ENCODE data around the gene TBC1D22A.

TBC1D22A gene

DNA sequence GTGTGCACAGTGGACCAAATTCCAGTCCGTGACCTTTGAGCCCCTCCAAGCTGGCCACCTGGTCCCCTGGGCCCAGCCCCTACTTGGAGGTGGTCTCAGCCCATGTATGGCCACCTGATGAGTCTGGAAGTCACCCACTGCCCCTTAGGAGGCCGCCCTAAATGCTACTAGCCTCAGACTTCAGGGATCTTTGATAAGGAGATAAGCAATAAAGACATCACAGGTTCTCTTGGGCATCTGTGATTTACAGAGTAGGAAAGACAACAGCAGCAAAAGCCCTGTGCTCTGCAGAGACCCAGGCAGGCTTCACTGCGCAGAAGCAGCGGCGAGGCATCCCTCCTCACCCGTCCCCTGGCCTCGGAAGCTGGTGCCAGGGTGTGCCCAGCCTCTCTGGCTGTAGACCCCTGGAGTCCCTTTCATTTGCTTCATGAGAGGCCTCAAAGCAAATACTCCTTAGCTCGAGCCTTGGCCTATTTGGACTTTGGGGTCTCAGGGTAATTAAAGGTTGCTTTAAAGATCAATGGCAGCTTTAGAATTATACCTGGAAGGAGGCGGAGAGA is 360.1 kb downstream of the TBC1D22A start:
- TF ChIP-seq POLR2A (IDR thresholded peaks at IDR 0.05; ENCODE audit: low read depth, low read length), result no peak
- DNase-seq (ENCODE audit: insufficient read length, low spot score) (no peak), FAIRE-seq (no peak)

DNA sequence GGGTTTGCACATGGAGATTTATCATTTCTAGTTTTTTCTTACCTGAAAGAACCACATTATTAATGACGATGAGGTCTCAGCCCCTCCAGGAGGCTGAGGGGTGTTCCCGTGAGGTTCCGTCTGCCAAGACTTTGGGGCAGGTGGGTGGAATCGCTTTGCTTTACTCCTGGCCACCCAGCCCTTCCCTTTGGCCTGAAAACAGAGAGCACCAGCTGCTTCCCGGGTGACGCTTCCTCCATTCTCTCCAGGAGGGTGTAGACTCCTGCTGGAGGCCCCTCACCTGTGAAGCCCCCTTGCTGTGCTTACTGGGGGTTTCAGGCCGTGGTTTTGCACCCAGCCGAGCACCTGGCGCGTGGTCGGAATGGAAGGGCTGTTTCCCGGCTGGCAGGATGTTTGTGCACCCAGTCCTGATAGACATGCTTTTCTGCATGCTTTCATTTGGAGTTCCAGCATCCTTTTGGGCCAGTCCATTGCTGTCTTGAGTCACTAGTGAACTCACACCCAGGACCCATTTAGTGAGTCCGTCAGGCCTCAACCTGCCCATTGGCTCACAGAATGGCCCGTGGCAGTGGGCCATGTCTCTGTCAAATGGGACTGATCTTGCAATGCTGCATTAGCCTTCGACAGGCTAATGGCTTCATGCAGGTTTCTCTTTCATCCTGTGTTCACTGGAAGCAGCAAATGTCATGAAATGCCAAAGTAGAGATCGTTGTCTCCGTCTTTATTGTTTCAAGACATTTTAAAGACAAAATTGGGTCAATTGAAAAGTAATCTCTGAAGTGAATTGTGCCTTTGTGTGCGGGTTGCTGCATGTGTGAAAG is 360.8 kb downstream of the TBC1D22A start:
- TF ChIP-seq POLR2A (IDR thresholded peaks at IDR 0.05; ENCODE audit: low read depth, low read length), result no peak
- no peak for DNase-seq (ENCODE audit: insufficient read length, low spot score)

DNA sequence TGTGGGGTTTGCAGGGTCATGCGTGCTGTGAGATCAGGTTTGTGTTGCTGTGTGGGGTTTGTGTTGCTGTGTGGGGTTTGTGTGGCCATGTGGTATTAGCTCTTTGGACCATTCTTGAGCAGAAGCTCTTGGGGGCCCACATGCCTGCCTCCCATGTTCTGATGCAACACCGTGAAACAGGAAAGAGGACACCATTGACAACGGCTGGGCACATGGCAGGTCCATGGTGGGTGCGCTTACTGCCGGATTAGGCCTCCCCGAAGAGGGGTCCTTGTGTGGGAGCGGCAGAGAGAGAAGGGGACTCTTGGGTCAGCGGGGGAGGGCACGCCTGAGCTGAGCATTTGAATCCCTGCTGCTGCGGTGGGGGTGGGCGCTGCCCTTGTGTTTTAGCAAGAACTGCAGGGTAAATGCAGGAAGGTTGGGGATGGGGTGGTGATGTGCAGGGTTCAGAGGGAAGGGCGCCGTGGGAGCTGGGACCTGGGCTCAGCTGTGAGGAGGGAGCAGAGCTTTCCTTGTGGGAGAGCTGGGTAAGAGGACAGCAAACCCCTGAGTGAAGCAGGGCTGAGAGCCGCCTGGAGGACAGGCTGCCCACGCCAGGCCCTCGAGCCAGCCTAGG is 361.5 kb downstream of the TBC1D22A start:
- no peak for TF ChIP-seq POLR2A (IDR thresholded peaks at IDR 0.05; ENCODE audit: low read depth, low read length)
- DNase-seq (ENCODE audit: insufficient read length, low spot score), result no peak
- FAIRE-seq, result no peak

More for the DNA sequence above, 360.8 kb downstream of the TBC1D22A start:
- no peak for FAIRE-seq

DNA sequence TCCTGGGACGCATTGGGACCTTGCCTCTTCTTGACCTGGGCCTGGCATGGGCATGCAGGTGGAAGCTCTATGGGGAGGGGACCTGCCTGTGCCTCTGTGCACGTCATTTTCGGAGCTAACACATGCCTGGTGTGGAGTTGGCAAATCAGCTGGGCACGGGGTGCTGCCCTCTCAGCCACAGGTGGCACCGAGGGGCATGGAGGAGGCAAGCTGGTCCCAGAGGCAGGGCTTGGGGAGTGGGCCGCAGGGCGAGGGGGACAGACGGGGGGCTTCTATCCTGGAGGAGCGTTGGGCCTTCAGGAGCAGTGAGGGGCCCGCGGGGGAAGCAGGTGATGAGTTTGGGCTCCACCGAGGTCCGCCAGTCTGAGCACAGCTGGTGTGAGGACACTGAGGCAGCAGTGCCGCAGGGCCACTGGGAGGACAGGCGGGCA is 362.0 kb downstream of the TBC1D22A start:
- no peak for TF ChIP-seq POLR2A (IDR thresholded peaks at IDR 0.05; ENCODE audit: low read depth, low read length)
- DNase-seq (ENCODE audit: insufficient read length, low spot score), result no peak
- FAIRE-seq, result no peak

DNA sequence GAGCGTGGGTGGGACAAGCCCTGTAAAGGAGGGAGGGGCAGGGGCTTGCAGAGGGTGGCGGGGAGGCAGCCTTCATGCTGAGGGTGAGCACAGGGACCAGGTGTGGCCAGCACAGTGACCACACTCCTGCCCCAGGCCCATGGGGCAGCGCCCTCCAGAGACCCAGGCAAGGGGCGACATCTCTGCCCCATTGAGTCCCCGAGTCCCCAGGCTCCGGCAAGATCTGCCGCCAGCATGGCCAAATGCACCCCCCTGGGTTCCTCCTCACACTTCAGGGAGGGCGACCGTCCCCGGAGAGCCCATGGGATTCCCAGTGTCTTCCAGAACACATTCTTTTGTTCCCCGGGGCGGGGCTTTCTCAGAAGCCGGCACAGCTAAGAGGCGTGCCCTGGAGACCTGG is 362.5 kb downstream of the TBC1D22A start:
- TF ChIP-seq POLR2A (IDR thresholded peaks at IDR 0.05; ENCODE audit: low read depth, low read length), result no peak
- DNase-seq (ENCODE audit: insufficient read length, low spot score), result no peak
- FAIRE-seq, result no peak

DNA sequence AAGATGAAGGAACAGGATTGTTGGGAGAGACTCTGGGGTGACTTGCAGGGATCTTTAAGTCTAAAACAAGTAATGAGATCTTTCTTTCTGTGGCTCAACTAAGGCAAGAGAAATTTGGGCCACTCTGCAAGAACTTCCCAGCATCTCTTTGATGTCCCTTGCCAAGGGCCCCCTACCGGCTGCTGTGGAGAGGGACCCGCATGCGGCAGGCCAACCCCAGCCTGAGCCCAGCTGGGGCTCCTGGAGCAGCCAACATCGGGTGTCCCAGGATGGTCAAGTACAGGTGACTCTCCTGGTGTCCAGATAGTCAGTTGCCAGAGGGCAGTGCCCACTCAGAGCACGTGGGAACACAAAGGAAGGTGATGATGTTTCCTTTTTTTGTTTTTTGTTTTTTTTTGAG is 363.2 kb downstream of the TBC1D22A start:
- FAIRE-seq (no peak), DNase-seq (ENCODE audit: insufficient read length, low spot score) (no peak)
- no peak for TF ChIP-seq POLR2A (IDR thresholded peaks at IDR 0.05; ENCODE audit: low read depth, low read length)

DNA sequence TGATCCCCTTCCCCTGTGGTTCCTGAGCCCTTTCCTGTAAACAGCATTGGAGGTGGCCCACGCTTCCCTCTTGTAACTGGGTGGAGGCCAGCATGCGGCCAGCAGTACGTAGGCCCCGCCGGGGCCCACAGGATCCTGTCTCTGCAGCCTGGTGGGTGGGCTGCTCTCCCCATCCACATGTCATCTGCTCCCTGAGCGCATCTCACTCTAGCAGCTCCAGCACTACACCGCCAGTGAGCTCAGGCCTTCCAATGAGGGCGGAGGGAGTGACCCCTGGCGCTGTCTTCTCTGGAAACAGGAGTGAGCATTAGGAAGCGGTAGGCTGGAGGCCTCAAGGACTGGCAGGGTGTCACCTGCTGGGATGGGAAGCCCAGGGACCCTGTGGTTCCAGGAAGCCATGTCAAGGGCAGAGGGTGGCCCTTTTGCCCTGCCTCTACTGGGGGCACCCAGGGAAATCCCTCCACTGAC is 363.9 kb downstream of the TBC1D22A start:
- no peak for TF ChIP-seq POLR2A (IDR thresholded peaks at IDR 0.05; ENCODE audit: low read depth, low read length)
- DNase-seq (ENCODE audit: insufficient read length, low spot score), result no peak
- FAIRE-seq, result no peak

DNA sequence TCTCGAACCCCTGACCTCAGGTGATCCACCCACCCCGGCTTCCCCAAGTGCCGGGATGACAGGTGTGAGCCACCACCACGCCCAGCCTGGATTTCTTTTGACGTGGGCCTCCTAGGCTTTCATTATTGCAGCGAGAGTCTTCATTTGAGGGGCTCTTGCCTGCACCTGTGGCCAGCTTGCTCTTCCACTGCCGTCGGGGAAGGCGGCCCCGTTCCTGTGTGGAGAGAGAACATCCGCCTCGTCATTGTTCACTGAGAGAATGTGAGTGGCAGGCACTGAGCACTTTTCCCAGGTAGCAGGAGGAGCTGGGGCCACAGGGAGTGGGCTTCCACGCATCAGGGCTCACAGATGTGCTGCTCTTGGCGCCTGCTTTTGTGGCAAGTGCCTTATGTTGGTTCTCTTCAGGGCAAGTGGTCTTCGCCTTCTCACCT is 365.0 kb downstream of the TBC1D22A start:
- no peak for TF ChIP-seq POLR2A (IDR thresholded peaks at IDR 0.05; ENCODE audit: low read depth, low read length)
- FAIRE-seq, result no peak
- DNase-seq (ENCODE audit: insufficient read length, low spot score), result no peak

DNA sequence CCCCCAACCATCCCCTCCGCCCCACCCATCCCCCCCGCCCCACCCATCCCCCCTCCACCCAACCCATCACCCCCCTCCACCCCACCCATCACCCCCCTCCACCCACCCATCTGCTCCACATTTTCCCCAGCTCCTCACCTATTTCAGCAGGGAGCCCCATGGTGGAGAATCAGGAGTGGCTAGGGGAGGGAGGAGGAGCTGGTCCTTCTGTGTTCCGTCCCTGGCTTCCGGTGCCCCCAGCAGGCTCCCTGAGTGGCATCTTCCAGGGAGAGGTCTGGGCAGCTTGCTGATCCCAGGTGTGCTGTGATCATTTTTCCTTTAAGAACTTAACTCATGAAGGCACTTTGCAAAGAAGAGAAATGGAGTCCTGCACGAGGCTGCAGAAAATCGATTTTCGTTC is 365.8 kb downstream of the TBC1D22A start:
- DNase-seq (ENCODE audit: insufficient read length, low spot score) (no peak), FAIRE-seq (no peak)
- no peak for TF ChIP-seq POLR2A (IDR thresholded peaks at IDR 0.05; ENCODE audit: low read depth, low read length)

DNA sequence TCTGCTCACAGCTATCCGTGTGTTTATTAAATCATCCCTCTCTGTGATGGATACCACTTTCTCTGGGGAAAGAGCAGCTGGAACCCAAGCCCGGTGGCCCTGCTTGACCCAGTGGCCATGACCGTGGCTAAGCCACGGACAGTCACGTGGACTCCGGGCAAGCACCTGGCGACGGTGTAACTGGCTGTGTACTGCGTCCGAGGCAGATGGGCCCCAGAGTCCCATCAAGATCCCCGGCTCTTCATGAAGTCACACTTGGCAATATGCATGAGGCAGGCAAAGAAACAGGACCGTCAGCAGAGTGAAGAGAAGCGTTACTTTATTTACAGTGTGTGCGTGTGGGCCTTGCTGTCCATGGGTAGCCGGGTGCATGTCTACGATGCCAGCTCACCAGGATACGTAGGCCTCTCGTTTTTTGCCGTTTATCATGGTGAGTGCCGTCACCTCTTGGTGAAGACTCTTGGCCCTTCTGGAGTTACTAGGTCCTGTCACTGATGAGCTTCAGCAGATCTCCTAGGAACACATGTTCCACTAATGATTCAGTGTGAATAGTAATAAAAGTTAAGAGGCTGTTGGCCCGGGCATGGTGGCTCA is 366.3 kb downstream of the TBC1D22A start:
- no peak for TF ChIP-seq POLR2A (IDR thresholded peaks at IDR 0.05; ENCODE audit: low read depth, low read length)
- no peak for FAIRE-seq
- DNase-seq (ENCODE audit: insufficient read length, low spot score), result no peak

DNA sequence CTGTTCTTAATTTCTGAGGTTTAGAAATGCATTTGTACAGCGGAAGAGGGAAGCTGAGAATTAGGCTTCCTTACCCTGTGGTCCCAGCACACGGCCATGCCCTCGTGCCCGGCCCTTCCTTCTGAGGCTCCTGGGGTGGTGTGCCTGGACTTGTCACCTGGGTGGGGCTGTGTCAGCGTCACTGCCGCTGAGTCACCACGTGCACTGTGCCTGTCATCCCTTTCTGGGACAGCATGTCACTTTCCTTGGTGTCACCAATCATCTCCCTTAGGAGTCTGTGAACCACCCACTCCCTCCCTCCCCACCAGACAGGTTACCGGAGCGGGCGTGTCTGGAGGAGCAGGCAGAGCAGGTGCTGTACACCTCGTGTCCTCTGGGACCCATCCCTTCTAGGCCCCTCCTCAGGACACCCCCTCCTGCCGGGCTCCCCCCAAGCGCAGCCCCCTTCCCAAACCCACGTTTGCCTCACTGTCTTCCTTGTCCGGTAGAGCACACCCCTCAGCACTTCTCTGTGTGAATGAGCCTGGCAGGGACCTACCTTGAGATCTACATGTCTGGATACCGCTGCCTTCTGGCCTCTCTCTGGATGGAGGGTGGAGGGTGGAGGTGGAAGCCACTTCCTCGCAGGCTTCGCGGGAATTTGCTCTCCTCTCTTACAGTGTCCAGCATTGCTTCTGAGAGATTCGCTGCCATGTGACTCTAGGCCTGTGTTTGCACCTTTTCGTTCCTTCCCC is 367.6 kb downstream of the TBC1D22A start:
- FAIRE-seq, result no peak

DNA sequence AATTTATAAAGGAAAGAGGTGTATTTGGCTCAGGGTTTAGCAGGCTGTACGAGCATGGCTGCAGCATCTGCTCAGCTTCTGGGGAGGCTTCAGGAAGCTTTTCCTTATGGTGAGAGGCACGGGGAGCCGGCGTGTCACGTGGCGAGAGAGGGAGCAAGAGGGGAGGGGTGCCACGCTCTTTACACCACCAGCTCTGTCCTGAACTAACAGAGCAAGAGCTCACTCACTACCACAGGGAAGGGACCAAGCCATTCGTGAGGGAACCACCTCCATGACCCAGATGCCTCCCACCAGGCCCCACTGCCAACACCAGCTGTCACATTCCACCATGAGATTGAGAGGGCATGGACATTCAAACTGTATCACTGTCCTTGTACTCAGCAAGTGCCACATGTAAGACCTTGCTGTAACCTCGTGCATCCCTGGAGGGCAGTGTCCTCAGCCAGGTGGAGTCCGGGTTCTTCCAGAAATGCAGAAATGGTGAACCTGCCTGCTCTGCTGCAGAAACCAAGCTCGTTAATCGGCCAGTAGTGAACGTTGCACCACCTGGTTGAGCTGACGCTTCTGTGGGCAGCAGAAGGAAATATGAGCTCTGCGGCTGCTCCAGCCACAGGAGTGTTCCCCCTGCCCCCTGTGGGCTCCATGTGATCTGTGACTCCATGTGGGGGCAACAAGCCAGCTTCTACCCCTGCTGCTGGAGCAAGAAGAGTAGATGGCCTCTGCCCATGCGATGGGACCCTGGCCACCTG is 368.6 kb downstream of the TBC1D22A start:
- TF ChIP-seq POLR2A (IDR thresholded peaks at IDR 0.05; ENCODE audit: low read depth, low read length), result no peak
- DNase-seq (ENCODE audit: insufficient read length, low spot score) (no peak), FAIRE-seq (no peak)

More for the DNA sequence above, 367.6 kb downstream of the TBC1D22A start:
- TF ChIP-seq POLR2A (IDR thresholded peaks at IDR 0.05; ENCODE audit: low read depth, low read length), result no peak
- no peak for DNase-seq (ENCODE audit: insufficient read length, low spot score)

Measured in H54 (cell line).